Prostate gland (tissue), 2 donors: Measurements from ENCODE around the gene PAGE5. TPM values are rescaled to one million over a fixed set of nuclear protein-coding genes. Genes with fewer than 3 reads are reported as not detected.

Experiments used
- DNase-seq: peaks from one replicate; pipeline ENCODE4 v3.0.0-alpha.2; 2019; ENCODE audit warnings: low spot score
- H3K27ac ChIP-seq, 2 donors: fragments of 200-600 bp; sonication (generic); 2 replicates each; pipeline ENCODE4 v1.5.1; 2017 to 2019
- H3K27me3 ChIP-seq: fragments of 200-600 bp; sonication (generic); replicated peaks from 2 replicates; pipeline ENCODE4 v1.5.1; 2019; ENCODE audit not compliant: insufficient read depth
- H3K36me3 ChIP-seq, 2 donors: fragments of 200-600 bp; sonication (generic); 1 replicate in 1 of 2; 2 replicates in 1 of 2; pipeline versions ENCODE4 v1.5.1 to v1.8.1; 2017 to 2019
- H3K4me1 ChIP-seq: fragments of 200-600 bp; sonication (generic); replicated peaks from 2 replicates; pipeline ENCODE4 v1.5.1; 2019
- H3K4me3 ChIP-seq, 2 donors: fragments of 200-600 bp; sonication (generic); 2 replicates each; pipeline ENCODE4 v1.5.1; 2017 to 2019
- H3K9me3 ChIP-seq: fragments of 200-600 bp; sonication (generic); 2 replicates; pipeline ENCODE4 v1.5.1; 2017
- POLR2A ChIP-seq: fragments of 450-650 bp; IDR thresholded peaks from one replicate; pipeline ENCODE4 v1.6.1; 2016; ENCODE audit warnings: antibody characterized with exemption, mild to moderate bottlenecking
- POLR2AphosphoS5 ChIP-seq: sonication (generic); formaldehyde crosslinking; IDR thresholded peaks from one replicate; pipeline ENCODE4 v1.6.1; 2017; ENCODE audit warnings: antibody characterized with exemption
- WGBS: methylation state at CpG from one replicate; pipeline ENCODE4 v1.1.5; 2018; 5-methylcytosine and 5-hydroxymethylcytosine counted together
- intact Hi-C: fragments of 100-400 bp; cut with DNase I; formaldehyde crosslinking; loops from one replicate; pipeline ENCODE4 v1.14.2; 2022
- total RNA-seq, 2 donors: library from RNA; depleted of rRNA; stranded (reverse); fragments of >200 nt; gene quantifications; one replicate each; pipeline ENCODE4 v1.1.0, GENCODE V29; 2016
- TF ChIP-seq, protein P1 (sequence below), 4 experiments: fragments of 200-600 bp in 2 of 4; fragments of 450-650 bp in 2 of 4; sonication (generic) in 2 of 4; IDR thresholded peaks; 1 replicate in 3 of 4; 2 replicates in 1 of 4; pipeline ENCODE4 v1.5.1; 2016 to 2019; ENCODE audit warnings: antibody characterized with exemption in 4 of 4, mild to moderate bottlenecking in 2 of 4, moderate library complexity in 2 of 4

Gene PAGE5
- total RNA-seq, 2 donors from 2014 or later = 11.1 TPM; not detected in 1

DNA sequence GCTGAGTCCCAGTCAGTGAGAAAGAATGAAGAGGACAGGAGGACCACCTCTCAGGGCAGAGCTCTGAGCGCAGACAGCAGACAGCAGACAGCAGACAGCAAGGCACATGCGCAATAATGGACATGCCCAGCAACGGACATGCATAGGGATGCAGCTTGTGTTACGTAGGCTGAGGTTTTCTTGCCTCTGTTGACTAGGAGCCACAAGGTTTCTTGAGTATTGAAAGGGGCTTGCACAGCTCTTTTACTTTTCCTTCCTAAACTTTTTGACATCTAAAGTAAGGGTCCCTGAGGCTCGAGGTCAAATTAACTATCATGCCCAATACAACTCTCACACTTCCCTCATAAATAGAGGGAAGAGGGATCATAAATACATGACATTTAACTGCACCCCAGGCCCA lies 44.7 kb downstream of the PAGE5 start, which contains the start of gene PAGE3:
PAGE3 (minus strand) TSS at position 101 of the 400 bp plus-strand sequence. CDS start 1,013 bp downstream, outside the sequence.
- intact Hi-C loops = no loop called here
- Histone ChIP-seq H3K36me3 (no peaks in the 10 kb centered on the region), H3K27me3 (no peaks in the 10 kb centered on the region), H3K4me3 (no peak within 1 kb of the TSS), H3K9me3 (no peaks in the 10 kb centered on the region), H3K4me1 (no peaks in the 10 kb centered on the region), H3K27ac (no peak within 1 kb of the TSS)
- DNase-seq = no peak
- TF ChIP-seq POLR2A = no peak
- TF ChIP-seq, protein P1, sequence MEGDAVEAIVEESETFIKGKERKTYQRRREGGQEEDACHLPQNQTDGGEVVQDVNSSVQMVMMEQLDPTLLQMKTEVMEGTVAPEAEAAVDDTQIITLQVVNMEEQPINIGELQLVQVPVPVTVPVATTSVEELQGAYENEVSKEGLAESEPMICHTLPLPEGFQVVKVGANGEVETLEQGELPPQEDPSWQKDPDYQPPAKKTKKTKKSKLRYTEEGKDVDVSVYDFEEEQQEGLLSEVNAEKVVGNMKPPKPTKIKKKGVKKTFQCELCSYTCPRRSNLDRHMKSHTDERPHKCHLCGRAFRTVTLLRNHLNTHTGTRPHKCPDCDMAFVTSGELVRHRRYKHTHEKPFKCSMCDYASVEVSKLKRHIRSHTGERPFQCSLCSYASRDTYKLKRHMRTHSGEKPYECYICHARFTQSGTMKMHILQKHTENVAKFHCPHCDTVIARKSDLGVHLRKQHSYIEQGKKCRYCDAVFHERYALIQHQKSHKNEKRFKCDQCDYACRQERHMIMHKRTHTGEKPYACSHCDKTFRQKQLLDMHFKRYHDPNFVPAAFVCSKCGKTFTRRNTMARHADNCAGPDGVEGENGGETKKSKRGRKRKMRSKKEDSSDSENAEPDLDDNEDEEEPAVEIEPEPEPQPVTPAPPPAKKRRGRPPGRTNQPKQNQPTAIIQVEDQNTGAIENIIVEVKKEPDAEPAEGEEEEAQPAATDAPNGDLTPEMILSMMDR (IDR thresholded peaks at IDR 0.05) = no peak
- TF ChIP-seq POLR2AphosphoS5 = no peak
- 90% methylated on average over 5 of the region's 5 CpGs for WGBS

Other genes with a start within 250 kb of the PAGE5 start
- 1 to 10 TPM in 1 of 2 donors, under 1 TPM in 1; 0.23 to 1.0 TPM for gene PFKFB1, start 226.2 kb upstream of the PAGE5 start, total RNA-seq
- 10 to 100 TPM; 17.4 to 18.3 TPM for gene APEX2, start 220.0 kb upstream of the PAGE5 start, total RNA-seq
- gene ALAS2, start 189.4 kb upstream of the PAGE5 start, total RNA-seq = not detected
- 10 to 100 TPM in 1 of 2 donors, not detected in 1; 17.3 TPM for gene PAGE2B, start 145.3 kb upstream of the PAGE5 start, total RNA-seq
- gene PAGE2, start 131.3 kb upstream of the PAGE5 start, total RNA-seq = 10 to 100 TPM in 1 of 2 donors, not detected in 1; 12.8 TPM
- not detected for gene PAGE3, start 44.6 kb downstream of the PAGE5 start, total RNA-seq
- gene MAGEH1, start 231.8 kb downstream of the PAGE5 start, total RNA-seq = 10 to 100 TPM; 38.3 to 97.9 TPM